ENCODE measurements around the gene TTLL3. TPM values are rescaled to one million over a fixed set of nuclear protein-coding genes. Genes with fewer than 3 reads are reported as not detected.

TTLL3 gene
- total and polyA plus RNA-seq, 2 of the 4 experiments (the other 2 are of a cell fraction): 6.8 to 43.4 TPM

- Histone ChIP-seq H3K9me3 (ENCODE audit: control insufficient read depth, insufficient read depth, low read length) (no peaks in the 10 kb centered on the region), H3K4ac (ENCODE audit: low read depth, low read length) (no peak overlapping the region), H3K4me2 (ENCODE audit: low read depth, low read length) (no peak overlapping the region), H3K36me3 (ENCODE audit: control insufficient read depth, insufficient read depth, low read length) (peaks cover 52% of the 10 kb centered on the region), H3K23ac (ENCODE audit: low read depth, low read length) (no peak overlapping the region), H3K79me1 (ENCODE audit: low read depth in 1 of 2, low read length in 2 of 2) (peaks cover 11 to 35% of the 10 kb centered on the region in 2 experiments), H2AK5ac (ENCODE audit: low read depth, low read length) (no peak overlapping the region), H2BK15ac (ENCODE audit: low read depth, low read length) (no peak overlapping the region), H4K91ac (ENCODE audit: insufficient read depth, low read depth, low read length) (no peak overlapping the region), H3K14ac (replicated peaks; ENCODE audit: low read depth, low read length) (no peak overlapping the region), H2AFZ (replicated peaks; ENCODE audit: low read length, poor library complexity) (no peak overlapping the region), H2BK120ac (ENCODE audit: low read depth, low read length) (no peak overlapping the region), H3K56ac (ENCODE audit: extremely low read depth, insufficient read depth, low read length) (no peak overlapping the region), H3K9ac (ENCODE audit: low read depth, low read length) (no peak overlapping the region), H4K5ac (ENCODE audit: low read depth, low read length) (no peak overlapping the region), H3K27me3 (ENCODE audit: control insufficient read depth, insufficient read depth, low read length) (no peaks in the 10 kb centered on the region), H3K18ac (ENCODE audit: low read depth, low read length) (no peak overlapping the region), H3K9me1 (ENCODE audit: insufficient read depth, low read length) (peaks cover 9% of the 10 kb centered on the region), H4K20me1 (ENCODE audit: insufficient read depth, low read length) (peaks cover 26% of the 10 kb centered on the region), H3K27ac (ENCODE audit: insufficient read depth, low read length) (no peak overlapping the region), H2BK5ac (ENCODE audit: low read depth, low read length, poor library complexity, severe bottlenecking) (no peak overlapping the region), H3K4me3 (ENCODE audit: insufficient read depth, low read depth, low read length) (no peak overlapping the region), H4K8ac (ENCODE audit: low read depth in 2 of 2, low read length in 2 of 2) (no peak overlapping the region), H2BK20ac (ENCODE audit: low read depth, low read length) (no peak overlapping the region), H2AK9ac (replicated peaks; ENCODE audit: low read depth, low read length, poor library complexity) (no peak overlapping the region), H3K4me1 (ENCODE audit: control insufficient read depth, insufficient read depth, low read length) (peaks cover 15% of the 10 kb centered on the region)
- WGBS, 2 experiments (ENCODE audit: extremely low coverage in 2 of 2, insufficient read length in 1 of 2): no CpG with 5 or more reads among the region's 12 CpGs
- ChIA-PET CTCF (no interaction called here), POLR2A (ENCODE audit: unreplicated experiment) (no interaction called here)
- ATAC-seq (ENCODE audit: low read depth) (no peak), DNase-seq (no peak)
- in situ Hi-C loops (cut with MboI; ENCODE audit: low sequenced_read_pairs): no loop called here
- BruUV-seq (replicated peaks): no TSS peak
- no peak for TF ChIP-seq BHLHE40 (IDR thresholded peaks at IDR 0.05; ENCODE audit: low read depth, low read length)
- TF ChIP-seq CEBPB (IDR thresholded peaks at IDR 0.05; ENCODE audit: low read depth, low read length): no peak
- TF ChIP-seq SMC3 (IDR thresholded peaks at IDR 0.05; ENCODE audit: low read depth, low read length): no peak
- no peak for TF ChIP-seq RCOR1 (IDR thresholded peaks at IDR 0.05; ENCODE audit: insufficient replicate concordance, low read length)
- intact Hi-C loops (cut with micrococcal nuclease): no loop called here
- dilution Hi-C loops (cut with HindIII; ENCODE audit: low sequenced_read_pairs, unreplicated experiment): no loop called here
Observed at GRCh38 chr3:9806137-9806536, 3.9 kb upstream of the TTLL3 start.
